Fibroblast of skin of back (primary cell): ENCODE results near the gene BAD.
A peak's percentile ranks its signal among the peaks of the same experiment; 100 is the strongest.
"Not testable (repeated sequence)": the region's sequence is repeated elsewhere in the genome, so short reads cannot be mapped to it uniquely, and the experiment has no call there.

ENCODE experiments used
- DNase-seq: peaks from one replicate; pipeline ENCODE4 v3.0.0-alpha.2; 2013

The BAD gene

DNA sequence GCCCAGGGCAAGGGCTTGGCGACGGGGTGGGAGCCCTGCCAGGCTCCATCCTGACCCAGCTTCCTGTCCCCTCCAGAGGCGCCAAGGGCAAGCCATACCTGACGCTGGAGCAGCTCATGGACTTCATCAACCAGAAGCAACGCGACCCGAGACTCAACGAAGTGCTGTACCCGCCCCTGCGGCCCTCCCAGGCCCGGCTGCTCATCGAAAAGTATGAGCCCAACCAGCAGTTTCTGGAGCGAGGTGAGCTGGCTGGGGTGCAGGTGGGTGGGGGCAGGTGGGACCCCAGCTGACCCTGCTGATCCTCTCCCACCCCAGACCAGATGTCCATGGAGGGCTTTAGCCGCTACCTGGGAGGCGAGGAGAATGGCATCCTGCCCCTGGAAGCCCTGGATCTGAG, 28.2 kb downstream of the BAD start:
- no peak for DNase-seq

GRCh38 chr11:64255135-64256128, 29.0 kb downstream of the BAD start:
- DNase-seq: no peak

GRCh38 chr11:64254326-64254725, 30.1 kb downstream of the BAD start:
- no peak for DNase-seq

GRCh38 chr11:64253481-64253880, 31.0 kb downstream of the BAD start:
- DNase-seq: peak; percentile 37

DNA sequence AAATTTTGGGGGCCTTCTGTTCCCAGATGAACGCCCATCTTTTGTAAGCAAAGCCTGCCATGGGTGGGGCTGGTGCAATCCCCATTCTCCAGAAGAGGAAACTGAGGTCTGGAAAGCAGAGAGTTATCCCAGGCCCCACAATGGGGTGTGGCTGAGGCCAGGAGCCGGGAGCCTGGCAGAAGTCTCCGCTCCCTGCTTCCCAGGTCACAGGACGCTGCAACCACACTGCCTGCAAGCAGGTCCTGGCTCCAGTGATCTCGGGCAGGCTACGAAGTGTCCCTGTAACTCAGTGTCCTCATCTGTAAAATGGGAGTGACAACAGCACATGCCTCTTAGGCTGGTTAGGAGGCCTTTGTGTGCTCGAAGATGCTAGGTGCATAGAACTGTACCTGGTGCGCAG, 31.4 kb downstream of the BAD start:
- no peak for DNase-seq

DNA sequence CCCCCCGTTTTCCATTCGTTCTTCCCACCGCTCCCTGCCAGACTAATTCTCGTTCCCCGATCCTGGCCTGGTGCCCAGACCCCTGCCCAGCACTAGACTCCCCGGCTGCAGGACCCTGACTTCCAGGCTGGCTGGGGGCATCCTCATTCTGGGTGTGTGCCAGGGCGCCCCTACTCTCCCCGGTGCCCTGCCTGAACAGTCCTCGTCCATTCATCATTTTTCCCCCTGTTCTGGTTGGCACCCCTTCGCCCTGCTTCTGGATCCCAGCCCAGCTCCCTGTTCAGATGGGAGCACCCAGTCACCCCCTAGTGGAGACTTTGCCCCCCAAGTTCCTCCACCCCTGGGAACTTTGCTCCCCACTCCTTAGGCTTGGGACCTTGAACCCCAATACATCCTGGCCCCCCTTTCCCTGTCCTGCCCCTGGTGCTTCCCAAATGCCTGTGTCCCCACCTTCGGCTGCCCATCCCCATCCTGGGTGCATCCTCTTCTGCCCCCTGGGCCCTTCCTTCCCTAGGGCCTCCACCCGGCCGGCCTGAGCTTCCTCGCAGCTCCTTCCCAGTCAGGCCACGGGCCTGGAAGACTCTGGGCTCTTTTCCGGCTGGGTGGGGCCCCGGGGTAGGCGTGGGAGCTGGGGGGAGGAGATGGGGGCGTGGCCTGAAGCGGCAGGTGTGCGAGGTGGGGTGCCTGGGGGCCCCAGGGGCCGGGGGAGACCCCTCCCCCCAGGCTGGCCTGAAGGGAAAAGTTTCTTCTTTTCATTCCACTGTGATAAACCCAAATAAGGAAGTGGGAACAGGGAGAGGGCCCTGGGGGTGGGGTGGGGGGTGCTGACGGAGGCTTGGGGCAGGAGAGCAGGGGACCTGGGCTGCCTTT, 32.2 kb downstream of the BAD start:
- peak; percentile 44 for DNase-seq

- no peak for DNase-seq
Measured at GRCh38 chr11:64251753-64252002, 32.8 kb downstream of the BAD start.

- DNase-seq: peak; percentile 49
Measured at GRCh38 chr11:64251016-64251752, 33.3 kb downstream of the BAD start, which contains the start of gene PLCB3. TSS of gene PLCB3 (plus strand) at chr11:64251530. CDS start at chr11:64251650, 120 bp downstream.

- no peak for DNase-seq
Measured at GRCh38 chr11:64250415-64251015, 34.0 kb downstream of the BAD start.

- DNase-seq: no peak
Measured at GRCh38 chr11:64249563-64250414, 34.7 kb downstream of the BAD start.

DNA sequence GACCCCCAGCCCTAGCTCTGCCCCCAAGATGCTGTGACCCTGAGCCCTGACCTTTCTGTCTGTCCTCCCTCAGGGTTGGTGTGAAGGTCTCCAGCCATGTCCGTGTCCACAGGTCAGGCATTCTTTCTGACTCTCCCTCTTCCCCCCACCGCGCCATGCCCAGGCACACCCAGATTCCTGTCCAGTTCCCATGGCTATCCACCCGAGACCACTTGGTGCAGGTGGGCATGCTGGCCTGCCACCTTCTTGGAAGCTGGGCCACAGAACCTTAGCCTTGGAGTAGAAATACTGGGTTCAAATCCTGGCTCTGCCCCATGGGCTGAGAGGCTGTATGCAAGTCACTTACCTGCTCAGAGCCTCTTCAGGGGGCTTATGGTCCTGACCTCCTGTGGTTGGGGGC, 35.4 kb downstream of the BAD start:
- DNase-seq: no peak

GRCh38 chr11:64248578-64248977, 35.9 kb downstream of the BAD start:
- no peak for DNase-seq

GRCh38 chr11:64247729-64248531, 36.5 kb downstream of the BAD start:
- no peak for DNase-seq

- DNase-seq: peak; percentile 93
Measured at GRCh38 chr11:64246871-64247728, 37.4 kb downstream of the BAD start, which contains the start of gene PPP1R14B. TSS of gene PPP1R14B (minus strand) at chr11:64246943. CDS start at chr11:64246673, 270 bp downstream.

GRCh38 chr11:64246621-64246870, 37.9 kb downstream of the BAD start:
- not testable (repeated sequence) for DNase-seq

- DNase-seq: peak; percentile 98
Measured at GRCh38 chr11:64245797-64246620, 38.5 kb downstream of the BAD start.

DNA sequence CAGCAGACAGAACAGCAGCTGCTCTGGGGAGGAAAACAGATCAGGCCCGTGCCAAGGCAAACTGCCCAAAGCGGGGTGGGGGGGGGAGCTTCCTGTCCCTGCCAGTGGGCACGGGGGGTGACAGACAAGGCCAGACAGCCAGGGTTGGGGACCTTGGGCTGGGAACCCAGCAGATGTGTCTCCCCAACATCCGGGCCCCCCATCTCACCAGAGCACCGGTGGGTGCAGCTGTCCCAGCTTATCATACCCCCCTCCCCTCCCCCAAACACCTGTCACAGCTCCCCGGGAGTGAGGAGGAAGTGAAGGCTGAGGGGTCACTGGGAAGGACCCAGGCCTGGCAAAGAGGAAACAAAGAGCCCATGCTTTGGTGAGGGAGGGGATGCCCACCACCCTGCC, 39.1 kb downstream of the BAD start:
- no peak for DNase-seq

- no peak for DNase-seq
Measured at GRCh38 chr11:64244966-64245365, 39.5 kb downstream of the BAD start.

DNA sequence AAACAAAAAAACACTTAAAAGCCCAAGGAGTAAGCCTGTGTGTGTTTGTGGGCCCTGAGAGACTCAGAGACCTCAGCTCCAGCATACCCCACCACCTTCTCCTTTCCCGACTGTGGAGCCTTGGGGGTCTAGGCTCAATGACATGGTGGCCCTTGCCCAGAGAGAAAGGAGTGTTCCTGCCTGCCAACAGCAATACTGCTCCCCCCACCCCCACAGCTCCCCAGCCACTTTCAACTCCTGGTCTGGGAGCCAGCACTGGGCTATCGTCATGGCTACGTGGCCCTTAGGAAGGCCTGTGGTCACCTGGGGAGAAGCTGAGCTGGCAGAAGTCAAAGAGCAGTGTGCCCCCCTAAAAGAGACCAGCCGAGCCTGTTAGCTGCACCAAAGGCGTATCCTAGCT, 40.4 kb downstream of the BAD start:
- no peak for DNase-seq
